8988T (cell line): ENCODE measurements around the gene PAQR7.
A peak's percentile ranks its signal among the peaks of the same experiment; 100 is the strongest.

ENCODE experiments used
- DNase-seq: peaks from one replicate; pipeline ENCODE4 v3.0.0; 2011

Gene PAQR7

DNA sequence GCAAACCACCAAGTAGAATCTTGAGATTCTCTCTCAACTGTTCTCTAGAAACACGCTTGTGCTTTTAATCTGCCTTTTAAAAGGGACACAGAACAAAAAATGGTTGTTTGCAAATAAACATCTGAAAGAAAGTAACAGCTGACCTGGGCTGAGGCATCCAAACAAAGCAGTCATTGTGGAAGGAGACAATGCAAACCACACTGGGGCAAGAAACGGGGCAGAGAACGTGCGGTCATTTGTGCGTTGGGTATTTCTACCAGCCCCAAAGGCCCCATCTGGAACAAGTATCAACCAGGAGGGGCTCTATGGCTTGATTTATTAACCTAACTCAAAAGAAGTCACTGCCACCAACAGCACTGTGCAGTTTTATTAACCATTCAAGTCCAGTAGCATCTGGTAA is 24.7 kb upstream of the PAQR7 start:
- no peak for DNase-seq

DNA sequence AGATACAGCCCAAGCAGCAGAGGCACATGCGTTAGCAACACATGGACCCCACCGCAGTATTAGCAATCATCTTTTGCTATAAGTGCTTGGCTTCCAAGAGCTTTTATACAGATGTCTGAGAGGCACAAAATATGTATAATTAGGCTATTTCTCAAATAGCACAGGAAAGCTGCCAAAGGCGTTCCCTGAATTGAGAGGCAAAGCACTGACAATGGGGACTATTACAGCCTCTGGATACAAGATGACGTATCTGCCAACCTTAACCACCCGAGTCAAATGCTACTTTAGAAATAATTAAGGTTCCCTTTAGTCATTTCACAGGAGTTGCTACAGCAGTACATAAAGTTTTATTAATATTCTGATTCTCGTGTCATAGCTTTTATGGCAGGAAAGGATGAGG is 24.3 kb upstream of the PAQR7 start:
- no peak for DNase-seq

DNA sequence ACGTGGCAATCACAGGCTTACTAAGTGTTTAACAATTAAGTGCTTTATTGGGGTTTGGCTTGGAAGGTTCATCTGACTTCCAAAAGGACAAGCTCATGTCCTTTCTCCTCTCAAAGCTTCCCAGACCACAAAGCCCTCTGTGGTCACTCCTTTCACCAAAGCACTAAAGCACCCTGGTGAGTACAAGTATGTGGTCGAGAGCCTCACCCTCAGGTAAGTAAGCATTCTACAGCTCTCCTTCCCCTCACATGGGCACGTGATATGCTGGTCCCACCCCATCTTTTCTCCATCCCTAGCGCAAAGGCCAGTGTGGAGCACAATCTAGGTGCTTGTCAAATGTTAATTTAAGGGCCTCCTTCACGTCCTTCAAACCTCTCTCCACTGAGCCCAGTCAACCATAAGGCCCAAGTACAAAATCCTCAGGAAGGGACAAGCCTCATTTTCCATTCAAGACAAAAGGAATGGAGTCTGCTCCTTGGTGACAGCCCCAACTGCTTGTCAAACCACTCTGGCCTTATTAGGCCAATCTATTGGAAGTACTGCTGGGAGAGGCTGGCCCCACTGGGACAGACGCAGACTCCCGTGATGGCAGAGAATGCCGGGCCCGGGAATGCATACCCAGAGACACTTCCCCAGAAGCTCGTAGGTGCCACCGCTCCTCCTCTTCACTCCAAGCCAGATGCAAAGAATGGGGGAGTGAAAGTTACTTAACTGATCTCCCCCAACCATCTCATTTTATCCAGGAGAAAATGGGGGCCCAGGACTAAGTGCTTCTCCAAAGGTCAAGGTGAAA is 22.9 kb upstream of the PAQR7 start:
- no peak for DNase-seq

DNA sequence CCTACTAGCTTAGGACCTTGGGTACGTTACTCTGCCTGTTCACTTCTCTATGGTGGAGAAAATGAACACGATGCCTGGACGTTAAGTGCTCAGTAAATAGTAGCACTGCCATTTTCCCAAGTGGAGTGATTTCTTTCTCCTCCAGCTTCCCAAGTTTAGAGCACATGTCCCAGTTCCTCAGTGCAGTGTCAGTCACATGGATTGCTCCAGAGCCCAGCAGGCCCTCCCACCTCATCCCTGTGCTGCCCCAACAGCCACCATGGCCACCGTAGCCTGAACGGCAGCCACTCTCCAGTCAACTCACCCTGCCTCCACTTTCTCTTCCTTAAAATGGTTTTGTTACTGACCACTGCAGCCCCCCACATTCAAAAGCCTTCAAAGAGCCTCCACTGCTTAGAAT is 22.2 kb upstream of the PAQR7 start:
- no peak for DNase-seq

DNA sequence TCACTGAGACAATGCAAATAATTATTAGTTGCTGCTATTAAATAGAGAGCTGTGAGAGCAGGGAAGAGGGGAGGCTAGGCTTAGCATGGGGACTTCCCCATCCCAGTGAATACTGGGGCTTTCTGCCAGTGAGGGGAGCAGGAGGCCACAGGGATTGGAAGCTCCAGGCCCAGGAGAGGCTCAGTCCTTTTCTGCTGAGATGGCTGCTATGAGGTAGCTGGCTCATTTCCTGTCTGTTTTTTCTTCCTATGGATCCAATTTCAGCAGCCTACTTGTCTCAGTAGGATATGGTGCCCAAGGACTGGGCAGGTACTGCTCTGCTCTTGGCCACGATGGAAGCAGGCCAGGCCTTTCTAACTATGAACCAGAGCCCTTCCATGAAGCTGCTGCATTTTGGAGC is 20.8 kb upstream of the PAQR7 start:
- DNase-seq = no peak

DNA sequence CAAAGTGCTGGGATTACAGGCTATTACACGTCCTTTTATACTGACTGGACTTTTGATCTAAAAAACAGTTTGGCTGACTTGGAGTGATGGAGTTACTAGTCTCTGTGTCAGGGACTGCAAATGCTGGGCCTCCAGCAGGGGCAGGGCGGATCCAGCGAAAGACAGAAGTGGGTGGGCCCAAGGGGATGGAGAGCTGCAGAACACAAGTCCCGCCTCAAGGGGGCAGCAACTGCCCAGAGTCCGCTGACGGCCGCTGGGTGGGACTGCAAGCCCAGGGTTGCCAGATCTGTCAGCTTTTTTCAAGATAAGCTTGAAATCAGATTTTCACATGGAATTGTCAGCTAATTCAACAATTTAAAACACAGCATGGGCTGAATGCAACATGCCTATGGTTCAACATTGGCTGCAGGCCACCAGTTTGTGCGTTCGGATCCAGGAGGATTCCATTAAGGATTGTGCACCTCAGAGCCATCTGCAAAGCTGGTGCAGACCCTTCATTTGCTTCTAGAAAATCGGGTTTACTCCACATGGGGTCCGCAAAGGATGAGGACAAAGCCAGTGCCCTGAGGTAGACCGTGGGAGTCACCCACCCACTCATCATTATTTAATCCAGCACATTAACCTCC is 20.0 kb upstream of the PAQR7 start:
- DNase-seq = peak; percentile 74

DNA sequence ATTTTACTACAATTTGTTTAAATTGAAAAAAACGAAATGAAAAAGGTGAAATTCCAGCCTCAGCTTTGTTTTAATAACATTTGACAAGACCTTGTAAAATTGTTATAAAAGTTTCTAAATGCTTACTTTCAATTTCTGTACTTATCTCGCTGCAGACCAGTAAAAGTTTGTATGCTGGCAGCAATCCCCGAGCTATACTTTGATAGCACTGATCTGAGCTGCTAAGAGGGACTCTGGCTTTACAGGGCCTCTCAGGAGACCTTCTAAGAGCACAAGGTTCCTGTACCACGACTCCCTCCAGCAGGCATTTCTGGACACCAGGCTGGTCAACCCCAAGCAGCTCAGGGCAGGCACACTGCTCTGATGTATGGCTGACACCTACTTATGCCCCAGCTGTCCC is 17.6 kb upstream of the PAQR7 start:
- no peak for DNase-seq

DNA sequence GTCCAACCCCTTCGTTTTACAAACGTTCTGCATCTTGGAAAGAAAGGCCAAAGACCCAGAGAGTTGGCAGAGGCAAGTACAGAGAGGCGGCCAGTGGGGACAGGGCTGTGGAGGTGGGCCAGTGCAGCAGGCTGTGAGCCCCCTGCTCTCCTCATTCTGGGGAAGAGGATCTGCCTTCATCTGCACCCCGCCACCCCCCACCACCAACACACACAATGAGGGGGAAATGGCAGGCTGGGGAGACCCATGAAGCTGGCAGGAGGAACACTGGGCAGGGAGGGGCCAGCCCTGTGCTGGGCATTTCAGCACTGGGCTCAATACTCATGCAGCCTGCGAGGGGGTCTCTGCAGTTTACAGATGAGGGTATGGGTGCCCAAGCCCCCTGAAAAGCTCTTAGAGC is 16.1 kb upstream of the PAQR7 start:
- no peak for DNase-seq

DNA sequence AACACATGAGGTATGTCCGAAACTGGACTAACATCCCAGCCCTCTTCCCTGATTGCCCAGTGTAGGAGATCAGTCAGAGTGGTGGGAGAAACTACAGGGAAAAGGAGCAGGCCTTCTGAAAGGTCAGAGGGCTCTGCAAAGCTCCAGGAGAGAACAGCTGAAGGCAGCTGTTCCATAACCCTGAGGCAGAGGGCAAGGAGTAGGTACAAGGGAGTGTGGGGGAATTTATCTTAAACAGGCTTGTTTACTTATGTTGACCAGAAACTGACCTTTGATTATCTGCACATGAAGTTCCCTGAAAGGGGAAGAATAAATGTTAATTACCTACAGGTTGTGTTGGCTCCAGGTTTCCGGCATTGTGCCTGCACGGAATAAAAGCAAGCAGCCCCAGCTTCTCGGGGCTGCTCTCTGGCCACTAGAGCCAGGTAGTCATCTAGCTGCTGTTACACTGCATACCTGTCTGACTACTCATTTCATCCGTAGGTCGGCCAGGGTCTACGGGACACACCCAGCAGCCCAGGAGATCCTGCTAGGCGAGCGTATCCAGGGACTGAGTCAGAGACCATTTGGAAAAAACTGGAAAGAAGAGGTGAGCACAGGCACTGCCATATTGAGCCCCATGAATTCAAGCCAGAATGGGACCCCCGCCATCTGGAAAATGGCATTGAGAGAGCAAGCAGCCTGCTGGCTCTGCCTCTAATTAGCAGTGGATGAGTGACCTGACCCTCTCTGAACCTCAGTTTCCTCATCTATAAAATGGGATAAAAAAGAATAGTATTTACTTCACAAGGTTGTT is 14.9 kb upstream of the PAQR7 start:
- peak; percentile 49 for DNase-seq

DNA sequence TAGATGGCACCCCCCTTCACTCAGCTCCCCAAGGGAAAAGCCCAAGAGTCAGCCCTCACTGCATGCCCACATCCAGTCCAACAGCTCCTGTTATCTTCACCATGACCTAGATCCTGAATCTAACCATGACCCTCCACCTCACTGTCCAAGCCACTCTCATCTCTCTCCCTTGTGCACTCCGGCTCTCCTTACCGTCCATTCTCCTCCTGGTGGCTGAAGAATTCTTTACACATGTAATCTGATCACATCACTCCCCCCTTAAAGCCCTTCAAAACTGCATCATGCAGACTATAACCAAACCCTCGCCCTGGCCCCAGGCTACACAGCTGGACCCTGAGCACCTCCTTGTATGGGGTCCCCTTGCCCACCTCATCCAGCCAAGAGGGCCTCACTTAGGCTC is 14.0 kb upstream of the PAQR7 start:
- no peak for DNase-seq

DNA sequence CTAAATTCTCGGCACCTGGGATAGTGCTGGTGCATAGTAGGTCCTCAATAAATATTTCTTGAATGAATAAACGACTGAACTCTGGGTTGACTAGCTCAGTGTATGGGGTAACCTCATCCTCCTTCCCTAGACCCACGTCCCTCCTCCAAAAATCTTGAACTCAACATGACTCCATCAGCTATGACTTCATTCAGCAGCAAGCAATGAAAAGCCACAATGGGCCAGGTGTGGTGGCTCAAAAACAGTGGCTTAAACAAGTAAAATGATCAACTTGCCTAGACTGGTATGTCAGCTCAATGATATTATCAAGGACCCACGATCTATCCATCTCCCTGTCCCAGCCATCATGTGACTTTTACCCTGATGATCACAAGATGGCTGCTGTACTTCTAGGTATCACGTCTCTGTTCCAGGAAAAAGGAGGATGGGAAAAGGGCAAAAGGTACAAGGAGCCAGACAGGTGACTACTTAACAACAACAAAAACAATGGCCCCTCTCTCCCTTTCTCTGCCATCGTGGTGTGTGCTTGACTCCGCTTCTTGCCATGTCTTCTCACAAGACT is 13.0 kb upstream of the PAQR7 start:
- no peak for DNase-seq

DNA sequence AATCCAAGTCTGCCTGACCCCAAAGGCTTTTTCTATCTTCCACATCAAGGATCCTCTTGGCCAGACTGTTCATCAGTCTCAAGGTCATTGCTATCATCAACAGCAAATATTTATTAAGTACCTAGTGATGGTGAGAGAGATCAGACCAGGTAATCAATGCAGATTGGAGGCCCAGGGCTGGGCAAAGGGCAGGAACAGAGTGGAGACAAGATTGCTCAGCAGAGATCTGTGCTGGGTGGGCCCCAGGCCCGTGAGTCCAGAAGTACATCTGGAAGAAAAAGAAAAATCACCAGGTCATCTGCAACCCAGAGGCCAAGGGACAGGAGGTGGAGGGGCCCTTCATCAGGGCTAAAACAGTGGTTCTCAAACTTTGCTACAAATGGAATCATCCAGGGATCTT is 10.1 kb upstream of the PAQR7 start:
- no peak for DNase-seq

DNA sequence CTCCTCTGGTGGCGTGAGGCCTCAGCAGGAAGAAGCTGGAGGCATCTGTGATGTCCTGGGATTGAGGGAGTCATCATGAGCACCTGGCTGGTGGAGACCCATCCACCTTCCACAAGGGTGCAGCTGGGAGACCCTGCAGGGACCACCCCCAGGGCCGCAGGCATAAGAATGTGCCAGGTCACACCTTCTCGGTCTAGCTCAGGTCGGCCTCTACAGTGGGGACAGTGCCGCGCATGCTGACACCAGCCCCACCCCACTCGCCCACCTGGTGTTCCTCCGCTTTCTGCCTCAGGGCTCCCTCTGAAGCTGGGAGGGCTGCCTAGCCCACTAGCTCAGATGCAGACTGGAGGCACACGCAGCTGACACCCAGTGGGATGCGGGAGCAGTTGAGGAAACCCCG is 5.8 kb upstream of the PAQR7 start:
- no peak for DNase-seq

DNA sequence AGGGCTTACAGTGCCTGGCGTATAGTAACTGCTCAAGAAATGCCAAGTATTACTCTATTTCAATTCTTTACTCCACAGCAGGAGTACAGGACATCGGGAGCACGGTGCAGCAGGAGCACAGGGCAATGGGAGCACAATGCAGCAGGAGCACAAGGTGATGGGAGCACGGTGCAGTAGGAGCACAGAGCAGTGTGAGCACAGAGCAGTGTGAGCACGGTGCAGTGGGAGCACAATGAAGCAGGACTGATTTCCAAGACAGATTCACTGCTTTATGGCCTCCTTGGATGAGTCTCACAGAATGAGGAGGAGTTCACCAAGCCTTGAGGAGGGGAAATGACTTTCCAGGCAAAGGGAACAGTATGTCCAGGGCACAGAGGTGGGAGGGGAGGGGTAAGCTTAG is 5.0 kb upstream of the PAQR7 start:
- DNase-seq = no peak

DNA sequence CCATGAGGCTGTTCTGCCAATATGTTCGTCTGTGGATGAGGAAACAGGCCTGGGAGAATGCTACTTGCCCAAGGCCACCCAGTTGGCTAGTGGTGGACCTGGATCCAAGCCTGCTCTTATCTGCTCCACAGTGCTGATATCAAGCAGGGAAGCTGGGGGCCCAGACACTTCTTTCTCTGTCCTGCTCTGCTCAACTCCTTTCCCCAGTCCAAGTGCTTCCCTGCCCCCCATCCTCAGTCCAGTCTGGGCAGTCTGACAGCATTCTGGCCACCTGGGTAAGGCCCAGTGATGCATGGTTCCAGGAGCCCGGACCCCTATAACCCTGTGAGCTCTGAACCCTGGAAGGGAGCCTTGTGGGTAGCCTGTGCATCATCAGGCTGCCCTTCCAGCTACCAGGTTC is 4.2 kb upstream of the PAQR7 start:
- no peak for DNase-seq

DNA sequence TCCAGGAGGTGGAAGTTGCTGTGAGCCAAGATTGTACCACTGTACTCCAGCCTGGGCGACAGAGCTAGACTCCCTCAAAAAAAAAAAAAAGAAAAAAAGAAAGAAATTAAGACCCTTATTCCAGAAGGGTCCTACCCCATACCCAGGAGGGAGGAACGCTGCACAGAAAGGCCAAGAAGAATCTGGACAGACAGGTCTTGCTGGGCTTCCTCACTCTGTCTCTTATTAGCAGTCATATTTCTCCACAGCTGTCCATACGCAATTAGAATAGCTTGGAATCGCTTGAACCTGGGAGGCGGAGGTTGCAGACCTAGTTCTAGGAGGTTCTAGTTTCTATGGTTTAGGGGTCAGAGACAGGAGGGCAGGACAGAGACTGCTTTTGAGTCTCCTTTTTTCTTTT is 3.2 kb upstream of the PAQR7 start:
- DNase-seq = no peak

DNA sequence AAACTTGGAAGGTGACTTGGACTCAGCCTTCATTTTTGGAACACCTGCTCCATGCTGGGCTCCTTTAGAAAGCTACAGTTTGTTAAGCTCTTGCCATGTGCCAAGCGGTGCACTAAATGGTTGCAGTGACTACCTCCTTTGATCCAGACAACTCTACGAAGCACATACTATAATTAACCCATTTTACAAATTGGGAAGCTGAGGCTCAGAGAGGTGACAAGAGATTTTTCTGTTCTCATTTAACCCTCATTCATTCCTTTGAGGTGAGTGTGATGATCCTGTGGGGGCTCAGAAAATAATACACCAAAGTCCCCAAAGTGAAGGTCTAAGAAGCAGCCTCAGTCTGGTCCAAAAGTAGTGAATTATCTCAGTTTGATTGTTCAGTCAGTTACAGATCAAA is 1.6 kb upstream of the PAQR7 start:
- no peak for DNase-seq

DNA sequence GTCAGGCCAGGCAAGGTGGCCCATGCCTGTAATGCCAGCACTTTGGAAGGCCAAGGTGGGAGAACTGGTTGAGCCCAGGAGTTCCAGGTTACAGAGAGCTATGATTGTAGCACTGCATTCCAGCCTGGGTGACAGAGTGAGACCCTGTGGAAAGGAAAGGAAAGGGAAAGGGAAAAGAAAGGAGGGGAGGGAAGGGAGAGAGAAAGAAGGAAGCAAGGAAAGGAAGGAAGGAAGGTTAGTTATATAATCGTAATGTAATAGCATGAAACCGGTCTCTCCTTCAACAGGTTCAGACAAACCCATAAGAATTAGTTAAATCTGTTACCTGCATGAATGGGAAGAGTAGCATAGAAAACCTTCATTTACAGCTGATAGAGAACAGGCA is 1.2 kb upstream of the PAQR7 start:
- DNase-seq = no peak

DNA sequence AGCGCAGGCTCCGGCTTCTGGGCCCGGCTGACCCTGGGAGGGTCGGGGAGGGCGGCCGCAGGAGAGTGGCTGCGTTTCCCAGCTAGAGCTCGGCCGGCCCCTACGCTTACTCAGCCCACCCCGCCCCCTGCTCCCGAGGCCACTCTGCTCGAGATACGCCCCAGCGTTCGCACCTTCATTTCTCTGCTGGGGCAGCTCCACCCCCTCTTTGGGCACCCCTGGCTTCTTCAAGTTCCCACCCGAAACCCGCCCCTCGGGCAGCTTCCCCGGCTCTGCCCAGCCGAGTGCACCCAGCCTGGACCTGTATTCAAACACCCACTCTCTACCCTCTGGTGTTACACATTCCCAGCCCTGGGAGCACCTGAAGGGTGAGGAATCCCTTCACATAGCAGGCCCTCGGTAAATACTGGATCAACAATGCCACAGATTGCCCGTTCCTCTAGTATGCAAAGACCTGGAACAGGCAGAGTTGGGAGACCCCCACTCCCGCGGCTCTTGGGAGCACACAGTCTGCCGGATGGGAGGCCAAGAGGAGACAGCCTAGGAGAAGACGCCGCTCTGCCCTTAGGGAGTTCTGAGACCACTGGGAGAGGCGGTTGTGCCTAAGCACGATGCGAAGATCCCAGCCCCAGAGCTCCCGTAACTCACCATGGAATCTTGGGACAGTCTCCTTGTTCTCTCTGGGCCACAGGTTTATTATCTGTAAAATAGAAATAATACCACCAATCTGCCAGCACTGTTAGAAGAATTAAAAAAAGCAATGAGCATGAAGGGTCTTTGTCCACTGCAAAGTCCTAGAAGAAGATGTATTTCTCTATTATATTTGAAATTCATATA is 566 bp upstream of the PAQR7 start:
- no peak for DNase-seq

DNA sequence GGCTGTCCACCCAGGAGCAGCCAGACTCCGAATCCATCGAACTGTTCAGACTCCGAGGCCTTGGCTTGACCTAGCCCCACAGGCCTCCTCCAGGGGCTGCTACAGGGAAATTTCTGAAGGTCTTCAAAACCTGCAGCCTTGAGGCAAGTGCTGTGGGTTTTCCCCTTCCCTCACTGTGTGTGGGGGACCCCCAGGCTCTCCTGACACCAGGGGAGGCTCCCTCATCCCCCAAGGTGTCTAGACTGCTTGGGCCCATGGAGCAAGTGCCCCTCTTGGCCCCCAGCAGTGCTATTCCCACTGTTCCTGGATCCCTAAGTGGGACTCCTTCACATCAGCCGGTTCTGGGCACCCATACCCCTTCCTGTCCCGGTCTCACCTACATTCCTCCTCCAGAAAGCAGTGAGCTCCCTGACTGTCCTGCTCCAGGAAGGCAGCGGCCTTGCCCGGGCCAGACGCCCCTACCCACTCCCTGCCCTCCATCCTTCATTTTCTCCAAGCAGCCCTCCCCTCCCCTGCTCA is 814 bp downstream of the PAQR7 start:
- no peak for DNase-seq

DNA sequence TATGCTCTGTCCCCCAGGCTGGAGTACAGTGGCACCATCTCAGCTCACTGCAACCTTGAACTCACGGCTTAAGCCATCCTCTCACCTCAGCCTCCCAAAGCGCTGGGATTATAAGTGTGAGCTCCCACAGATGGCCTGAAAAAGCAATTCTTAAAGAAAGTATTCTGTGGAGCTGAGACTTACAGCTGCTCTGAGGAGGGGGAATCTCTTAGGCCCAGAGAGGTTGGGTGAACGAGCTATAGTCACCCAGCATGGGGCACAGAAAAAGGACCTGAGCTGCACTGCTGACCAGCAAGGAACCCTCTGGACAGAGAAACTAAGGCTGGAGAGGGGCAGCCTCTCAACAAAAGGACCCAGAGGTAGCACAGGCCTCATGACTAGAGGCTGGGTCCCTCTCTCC is 1.3 kb downstream of the PAQR7 start:
- DNase-seq = no peak

DNA sequence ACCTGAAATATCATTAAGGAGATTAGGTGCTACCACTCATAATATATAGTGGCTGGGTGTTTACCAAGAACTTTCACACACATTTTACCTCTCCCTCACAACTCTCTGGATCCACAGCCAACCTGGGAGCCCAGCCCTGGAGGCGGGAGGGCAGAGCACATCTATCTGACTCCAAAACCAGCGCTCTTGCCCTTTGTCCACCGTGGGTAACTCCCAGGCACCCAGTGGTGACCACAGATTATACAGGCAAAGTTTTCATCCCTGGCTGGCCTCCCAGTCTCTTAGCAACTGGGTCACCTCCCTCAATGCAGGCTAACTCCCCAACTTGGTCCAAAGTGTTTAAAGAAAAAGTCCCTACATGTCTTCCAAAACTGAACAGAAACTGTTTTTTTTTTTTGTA is 2.4 kb downstream of the PAQR7 start:
- DNase-seq = no peak

DNA sequence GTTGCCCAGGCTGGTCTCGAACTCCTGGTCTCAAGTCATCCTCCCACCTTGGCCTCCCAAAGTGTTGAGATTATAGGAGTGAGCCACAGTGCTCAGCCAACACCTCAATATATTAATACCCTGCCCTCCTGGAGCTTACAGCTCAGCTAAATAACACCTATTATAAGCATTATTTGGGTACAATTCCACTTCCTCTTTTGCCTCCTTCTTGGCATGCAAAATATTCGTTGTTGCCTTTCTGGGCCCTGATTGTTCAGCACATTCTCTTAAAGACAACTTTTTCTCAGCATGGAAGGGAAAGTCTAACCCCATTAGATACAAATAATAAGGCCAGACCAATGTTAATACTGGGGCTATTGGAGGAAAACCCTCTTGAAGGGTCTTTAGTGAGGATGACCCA is 2.8 kb downstream of the PAQR7 start:
- DNase-seq = no peak
